GM12873 (cell line): Measurements from ENCODE around the gene ACAA2.

ENCODE experiments used
- TF ChIP-seq, protein P1 (sequence below): IDR thresholded peaks from 2 replicates; pipeline ENCODE4 v1.5.1; 2012; ENCODE audit warnings: low read depth, mild to moderate bottlenecking, moderate library complexity, low read length, control low read depth; ENCODE audit not compliant: insufficient read depth; ENCODE audit errors: missing control alignments

Gene ACAA2

DNA sequence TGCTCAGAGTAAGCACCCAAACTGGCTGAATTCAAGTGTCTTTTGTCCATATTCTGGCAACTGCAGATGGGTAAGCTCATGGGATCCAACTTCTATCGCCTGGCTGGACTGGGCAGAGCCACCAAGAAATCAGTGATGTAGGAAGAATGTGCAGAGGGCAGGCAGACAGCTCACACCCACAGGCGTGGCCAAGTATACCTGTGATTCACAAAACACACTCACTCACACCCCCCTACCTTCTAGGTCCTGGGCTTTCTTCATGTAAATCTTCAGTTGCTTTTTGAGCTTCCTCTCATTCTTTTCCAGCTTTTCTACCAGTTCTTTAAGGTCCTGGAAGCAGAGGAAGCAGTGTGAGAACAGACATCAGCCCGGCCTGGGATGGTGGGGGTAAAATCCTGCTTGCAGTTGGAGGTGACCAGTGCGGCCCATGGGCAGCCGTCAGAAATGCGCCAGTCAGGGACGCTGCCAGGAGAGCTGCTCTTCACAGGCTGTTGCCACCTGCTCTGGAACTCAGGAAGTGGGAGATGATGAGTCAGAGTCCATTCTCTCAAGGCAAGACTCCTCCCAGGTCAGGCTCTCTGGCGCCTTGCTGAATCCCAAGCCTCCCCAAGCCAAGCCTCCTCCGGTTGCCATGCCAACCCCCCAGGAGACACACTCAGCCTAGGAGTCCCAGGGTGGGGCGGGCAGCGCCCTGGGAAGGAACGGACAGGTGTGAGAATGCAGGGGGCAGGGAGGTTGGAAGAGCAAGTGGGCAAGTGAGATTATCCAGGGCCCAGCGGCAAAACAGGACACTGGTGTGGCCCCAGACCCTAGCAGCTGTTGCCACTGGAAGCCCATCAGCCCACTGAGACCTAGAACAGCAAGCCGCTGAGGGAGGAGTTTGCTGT is 36.2 kb upstream of the ACAA2 start:
- TF ChIP-seq, protein P1, sequence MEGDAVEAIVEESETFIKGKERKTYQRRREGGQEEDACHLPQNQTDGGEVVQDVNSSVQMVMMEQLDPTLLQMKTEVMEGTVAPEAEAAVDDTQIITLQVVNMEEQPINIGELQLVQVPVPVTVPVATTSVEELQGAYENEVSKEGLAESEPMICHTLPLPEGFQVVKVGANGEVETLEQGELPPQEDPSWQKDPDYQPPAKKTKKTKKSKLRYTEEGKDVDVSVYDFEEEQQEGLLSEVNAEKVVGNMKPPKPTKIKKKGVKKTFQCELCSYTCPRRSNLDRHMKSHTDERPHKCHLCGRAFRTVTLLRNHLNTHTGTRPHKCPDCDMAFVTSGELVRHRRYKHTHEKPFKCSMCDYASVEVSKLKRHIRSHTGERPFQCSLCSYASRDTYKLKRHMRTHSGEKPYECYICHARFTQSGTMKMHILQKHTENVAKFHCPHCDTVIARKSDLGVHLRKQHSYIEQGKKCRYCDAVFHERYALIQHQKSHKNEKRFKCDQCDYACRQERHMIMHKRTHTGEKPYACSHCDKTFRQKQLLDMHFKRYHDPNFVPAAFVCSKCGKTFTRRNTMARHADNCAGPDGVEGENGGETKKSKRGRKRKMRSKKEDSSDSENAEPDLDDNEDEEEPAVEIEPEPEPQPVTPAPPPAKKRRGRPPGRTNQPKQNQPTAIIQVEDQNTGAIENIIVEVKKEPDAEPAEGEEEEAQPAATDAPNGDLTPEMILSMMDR = no peak

DNA sequence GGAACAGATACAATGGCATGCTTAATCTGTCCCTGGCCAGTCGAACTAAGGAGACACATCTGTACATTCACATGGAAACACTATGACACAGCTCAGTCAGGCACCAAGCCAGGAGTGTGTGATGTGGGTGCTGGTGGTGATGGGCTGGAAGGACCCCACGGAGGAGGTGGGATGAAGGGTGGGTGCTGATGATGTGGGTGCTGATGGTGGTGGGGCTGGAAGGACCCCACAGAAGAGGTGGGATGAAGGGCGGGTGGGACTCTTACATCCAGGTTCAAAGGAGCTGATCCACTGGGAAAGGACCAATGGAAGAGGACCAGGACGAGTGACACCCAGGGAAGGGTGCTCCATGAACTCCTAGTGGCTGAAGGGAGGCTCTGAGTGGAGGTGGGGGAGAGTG is 34.8 kb upstream of the ACAA2 start:
- TF ChIP-seq, protein P1 = no peak

DNA sequence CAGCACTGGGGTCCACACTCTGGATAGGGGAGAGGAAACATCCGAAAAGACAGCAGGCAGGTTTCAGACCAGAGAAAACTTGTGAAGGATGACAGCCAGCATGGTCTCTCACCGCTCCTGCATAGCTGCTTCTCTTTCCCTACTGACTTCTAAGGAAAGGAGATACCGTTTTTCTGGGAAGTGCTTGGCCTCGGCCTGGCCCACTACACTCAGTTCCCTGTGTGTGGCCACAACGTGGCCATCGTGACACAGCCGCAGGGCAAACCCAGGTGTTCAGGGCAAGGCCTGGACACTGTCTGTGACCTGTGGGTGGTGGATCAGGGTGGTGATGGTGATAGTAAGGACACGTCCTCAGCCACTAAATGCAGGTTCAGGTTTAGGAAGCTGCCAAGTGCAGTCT is 34.2 kb upstream of the ACAA2 start:
- TF ChIP-seq, protein P1 = no peak

DNA sequence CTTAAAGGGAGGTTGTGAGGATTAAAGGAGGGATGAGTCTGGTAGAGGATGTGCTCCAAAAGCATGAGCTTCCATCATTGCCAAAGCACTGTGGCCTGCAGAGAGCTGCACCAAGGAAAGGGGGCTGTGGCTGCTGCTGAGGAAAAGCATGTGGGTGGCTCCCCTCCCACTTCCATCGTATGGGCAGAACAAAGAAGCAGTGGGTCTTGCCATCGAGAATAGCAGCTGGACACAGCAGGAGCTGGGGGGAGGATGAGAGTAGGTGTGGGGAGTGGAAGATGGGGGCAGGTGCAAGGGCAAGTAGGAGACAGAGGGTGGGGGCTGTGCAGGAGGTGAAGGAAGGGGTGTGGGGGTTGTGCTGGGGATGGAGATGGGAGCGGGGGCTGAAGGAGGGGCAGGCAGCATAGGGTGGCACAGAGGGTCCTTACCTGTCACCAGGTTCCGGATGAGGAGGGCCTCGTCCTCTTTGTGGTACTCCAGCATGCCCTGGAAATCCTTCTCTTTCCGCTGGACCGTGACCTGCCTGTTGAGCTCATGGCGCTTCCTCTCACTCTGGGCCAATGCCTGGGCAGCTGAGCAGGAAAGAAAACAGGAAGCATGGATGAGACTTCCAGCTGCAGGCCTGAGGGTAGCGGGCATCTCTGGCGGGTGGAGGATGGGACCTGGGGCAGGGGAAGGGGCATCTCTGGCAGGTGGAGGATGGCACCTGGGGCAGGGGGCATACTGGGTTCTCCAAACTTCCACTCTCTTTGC is 33.6 kb upstream of the ACAA2 start:
- TF ChIP-seq, protein P1 = no peak

GRCh38 chr18:49846361-49846662 is 33.0 kb upstream of the ACAA2 start:
- TF ChIP-seq, protein P1 = no peak

DNA sequence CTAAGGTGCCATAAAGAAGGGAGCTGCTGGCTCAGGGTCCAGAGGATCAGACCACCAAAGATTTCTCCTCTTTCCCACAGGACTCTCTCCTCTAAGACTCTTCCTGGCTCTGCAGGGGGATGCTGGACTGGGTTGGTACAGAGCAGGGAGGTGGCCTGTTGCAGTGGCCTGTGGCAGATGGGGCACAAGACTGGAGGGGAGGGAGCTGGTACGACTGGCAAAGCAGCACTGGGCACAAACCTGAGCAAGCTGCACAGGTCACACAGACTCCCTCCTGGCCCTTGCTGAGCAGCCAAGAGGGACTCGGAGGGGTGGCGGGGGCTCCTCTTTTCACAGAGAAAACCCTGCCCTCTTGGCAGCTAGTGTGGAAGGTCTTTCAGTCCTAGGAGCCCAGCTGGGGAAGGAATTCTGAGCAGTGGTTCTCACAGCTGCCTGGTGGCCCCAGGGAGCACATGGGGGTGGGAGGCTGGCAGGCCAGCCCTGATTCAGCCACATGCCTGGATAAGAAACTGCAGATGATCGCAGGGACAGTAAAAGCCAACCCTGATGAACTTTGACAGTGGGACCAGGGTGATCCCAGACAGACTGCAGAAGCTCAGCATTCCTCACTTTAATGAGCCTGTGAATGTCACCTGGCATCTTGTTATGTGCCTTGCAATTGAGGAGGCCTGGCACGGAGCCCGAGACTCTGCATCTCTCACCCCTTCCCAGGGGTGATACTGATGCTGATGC is 32.5 kb upstream of the ACAA2 start:
- TF ChIP-seq, protein P1 = no peak

DNA sequence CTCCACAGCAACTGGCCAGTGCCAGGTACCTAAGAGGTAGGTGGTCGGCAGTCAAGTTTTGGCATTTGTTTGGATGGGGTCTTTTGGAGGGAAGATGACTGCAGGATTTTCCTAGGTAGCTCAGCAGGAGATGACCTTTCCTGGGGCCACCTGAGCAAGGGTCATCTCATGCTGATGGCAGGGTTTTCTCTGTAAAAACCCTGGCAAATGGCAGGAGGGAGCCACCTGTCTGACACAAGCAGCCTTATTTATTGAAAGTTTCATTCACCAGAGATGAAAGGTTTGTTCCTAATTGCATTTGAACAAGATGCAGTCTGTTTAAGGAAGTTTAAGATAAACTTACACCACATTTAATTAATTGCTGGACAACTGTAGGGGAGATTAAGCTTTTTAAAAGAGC is 31.6 kb upstream of the ACAA2 start:
- TF ChIP-seq, protein P1 = no peak
